Small intestine (tissue), 4 donors: ENCODE measurements around the gene CHMP3. TPM values are rescaled to one million over a fixed set of nuclear protein-coding genes. Genes with fewer than 3 reads are reported as not detected.

Experiments
- polyA plus RNA-seq, 4 donors: library from polyadenylated mRNA; stranded (reverse) in 3 of 4; unstranded in 1 of 4; fragments of 200-250 nt in 3 of 4; fragments of 120-200 nt in 1 of 4; gene quantifications; one replicate each; pipeline versions ENCODE4 v1.2.1 to v1.2.3, GENCODE V29; 2013
- donor health status: healthy with polysubstance abuse.
- donor health status: Bipolar disorder and iron deficiency.
- donor health status: healthy.

CHMP3 gene
- polyA plus RNA-seq, 4 donors, result 107 to 125 (median 119) TPM

Other genes with a start within 250 kb of the CHMP3 start
- 10 to 100 TPM in 2 of 4 donors, 1 to 10 TPM in 2; 5.9 to 16.8 (median 8.8) TPM for gene REEP1, start 225.8 kb downstream of the CHMP3 start, polyA plus RNA-seq
- gene KDM3A, start 122.1 kb downstream of the CHMP3 start, polyA plus RNA-seq, result 10 to 100 TPM; 13.5 to 51.2 (median 35.7) TPM
- gene RNF103, start 60.4 kb upstream of the CHMP3 start, polyA plus RNA-seq, result 10 to 100 TPM; 22.0 to 52.3 (median 32.7) TPM
- gene RMND5A, start 156.8 kb upstream of the CHMP3 start, polyA plus RNA-seq, result 10 to 100 TPM; 13.5 to 63.5 (median 19.8) TPM
- 10 to 100 TPM in 1 of 4 donors, 1 to 10 TPM in 3; 1.8 to 13.0 (median 2.8) TPM for gene CD8A, start 227.5 kb upstream of the CHMP3 start, polyA plus RNA-seq